IMR-90 (cell line): ENCODE measurements around the gene NOX4. TPM values are rescaled to one million over a fixed set of nuclear protein-coding genes. Genes with fewer than 3 reads are reported as not detected.

ENCODE experiments used
- ATAC-seq: fragments of 200-7000 bp; cut with Tn5 transposase; 2 replicates; pipeline ENCODE4 v1.9.1; 2020; ENCODE audit warnings: low read depth, mild to moderate bottlenecking, moderate library complexity
- BruUV-seq: library from RNA; stranded (reverse); fragments of 400-500 nt; replicated peaks from 2 replicates; lab custom pipeline; 2021; lab: Mats Ljungman, UMichigan
- CTCF ChIA-PET: fragments of 300-600 bp; formaldehyde crosslinking; extraction: SDS; loops from one replicate; lab custom pipeline; 2021; ENCODE audit warnings: antibody characterized with exemption; lab: Yijun Ruan, JAX
- POLR2A ChIA-PET: fragments of 300-600 bp; sonication (Branson Sonifier 250); formaldehyde crosslinking; loops from one replicate; lab custom pipeline; 2022; ENCODE audit warnings: antibody characterized with exemption; ENCODE audit not compliant: unreplicated experiment; lab: Charles Lee
- DNase-seq: peaks from one replicate; pipeline ENCODE4 v3.0.0; 2013
- H2AFZ ChIP-seq: replicated peaks from 2 replicates; pipeline ENCODE3; 2013; ENCODE audit warnings: low read length, mild to moderate bottlenecking; ENCODE audit not compliant: poor library complexity
- H2AK5ac ChIP-seq: 2 replicates; pipeline ENCODE4 v1.6.1; 2013; ENCODE audit warnings: low read depth, low read length, inconsistent platforms
- H2AK9ac ChIP-seq: replicated peaks from 2 replicates; pipeline ENCODE3; 2013; ENCODE audit warnings: mild to moderate bottlenecking, low read depth, low read length, moderate library complexity; ENCODE audit not compliant: poor library complexity
- H2BK120ac ChIP-seq: 2 replicates; pipeline ENCODE4 v1.6.1; 2013; ENCODE audit warnings: low read depth, low read length, inconsistent platforms
- H2BK15ac ChIP-seq: 3 replicates; pipeline ENCODE4 v1.6.1; 2013; ENCODE audit warnings: low read depth, low read length, inconsistent platforms
- H2BK20ac ChIP-seq: 2 replicates; pipeline ENCODE4 v1.6.1; 2013; ENCODE audit warnings: low read depth, mild to moderate bottlenecking, inconsistent platforms, low read length, moderate library complexity
- H2BK5ac ChIP-seq: 2 replicates; pipeline ENCODE4 v1.6.1; 2013; ENCODE audit warnings: mild to moderate bottlenecking, low read depth, low read length, inconsistent platforms; ENCODE audit not compliant: poor library complexity, severe bottlenecking
- H3K14ac ChIP-seq: replicated peaks from 2 replicates; pipeline ENCODE4 v1.6.1; 2013; ENCODE audit warnings: low read depth, low read length, inconsistent platforms
- H3K18ac ChIP-seq: 2 replicates; pipeline ENCODE4 v1.6.1; 2013; ENCODE audit warnings: low read depth, low read length, control low read depth
- H3K23ac ChIP-seq: 2 replicates; pipeline ENCODE4 v1.6.1; 2013; ENCODE audit warnings: low read depth, low read length, inconsistent platforms
- H3K27ac ChIP-seq: 2 replicates; pipeline ENCODE4 v1.5.1; 2013; ENCODE audit warnings: mild to moderate bottlenecking, control low read depth, low read length; ENCODE audit not compliant: insufficient read depth
- H3K27me3 ChIP-seq: 2 replicates; pipeline ENCODE4 v1.6.1; 2013; ENCODE audit warnings: low read length; ENCODE audit not compliant: control insufficient read depth, insufficient read depth
- H3K36me3 ChIP-seq: 2 replicates; pipeline ENCODE4 v1.6.1; 2013; ENCODE audit warnings: low read length, mixed read lengths; ENCODE audit not compliant: control insufficient read depth, insufficient read depth
- H3K4ac ChIP-seq: 2 replicates; pipeline ENCODE4 v1.6.1; 2013; ENCODE audit warnings: low read depth, low read length, inconsistent platforms
- H3K4me1 ChIP-seq: 2 replicates; pipeline ENCODE4 v1.6.1; 2013; ENCODE audit warnings: low read length, mixed read lengths; ENCODE audit not compliant: control insufficient read depth, insufficient read depth
- H3K4me2 ChIP-seq: 2 replicates; pipeline ENCODE4 v1.6.1; 2013; ENCODE audit warnings: low read depth, mild to moderate bottlenecking, control low read depth, low read length, moderate library complexity
- H3K4me3 ChIP-seq: 2 replicates; pipeline ENCODE4 v1.5.1; 2013; ENCODE audit warnings: low read depth, mild to moderate bottlenecking, control low read depth, low read length, moderate library complexity; ENCODE audit not compliant: insufficient read depth
- H3K56ac ChIP-seq: 2 replicates; pipeline ENCODE4 v1.6.1; 2013; ENCODE audit warnings: low read length, inconsistent platforms; ENCODE audit not compliant: insufficient read depth; ENCODE audit errors: extremely low read depth
- H3K79me1 ChIP-seq, 2 experiments: 2 replicates each; pipeline ENCODE4 v1.6.1; 2013; ENCODE audit warnings: low read length in 2 of 2, inconsistent platforms in 1 of 2, low read depth in 1 of 2
- H3K9ac ChIP-seq: 2 replicates; pipeline ENCODE4 v1.6.1; 2013; ENCODE audit warnings: low read depth, low read length, control low read depth
- H3K9me1 ChIP-seq: 2 replicates; pipeline ENCODE4 v1.6.1; 2013; ENCODE audit warnings: low read length, inconsistent platforms; ENCODE audit not compliant: insufficient read depth
- H3K9me3 ChIP-seq: 2 replicates; pipeline ENCODE4 v1.6.1; 2013; ENCODE audit warnings: low read length; ENCODE audit not compliant: control insufficient read depth, insufficient read depth
- H4K20me1 ChIP-seq: 2 replicates; pipeline ENCODE4 v1.6.1; 2013; ENCODE audit warnings: low read length, inconsistent platforms; ENCODE audit not compliant: insufficient read depth
- H4K5ac ChIP-seq: 2 replicates; pipeline ENCODE4 v1.6.1; 2013; ENCODE audit warnings: mild to moderate bottlenecking, low read depth, low read length, control low read depth
- H4K8ac ChIP-seq, 2 experiments: 2 replicates each; pipeline ENCODE4 v1.6.1; 2013; ENCODE audit warnings: low read depth in 2 of 2, low read length in 2 of 2, control low read depth in 1 of 2, inconsistent platforms in 1 of 2
- H4K91ac ChIP-seq: 2 replicates; pipeline ENCODE4 v1.6.1; 2013; ENCODE audit warnings: low read depth, low read length, inconsistent platforms; ENCODE audit not compliant: insufficient read depth
- BHLHE40 ChIP-seq: fragments of 150-350 bp; IDR thresholded peaks from 2 replicates; pipeline ENCODE4 v1.6.1; 2016; ENCODE audit warnings: mild to moderate bottlenecking, low read depth, low read length
- CEBPB ChIP-seq: IDR thresholded peaks from 2 replicates; pipeline ENCODE4 v1.6.1; 2012; ENCODE audit warnings: low read depth, low read length, improper control_type of control experiment
- CHD1 ChIP-seq: IDR thresholded peaks from 2 replicates; pipeline ENCODE4 v1.6.1; 2012; ENCODE audit warnings: low read depth, low read length, improper control_type of control experiment
- CTCF ChIP-seq: conservative IDR thresholded peaks from 2 replicates; pipeline ENCODE4 v1.5.1; 2012; ENCODE audit warnings: mild to moderate bottlenecking, low read depth, low read length, improper control_type of control experiment
- MAFK ChIP-seq: IDR thresholded peaks from 2 replicates; pipeline ENCODE4 v1.6.1; 2012; ENCODE audit warnings: low read depth, low read length, improper control_type of control experiment
- MAZ ChIP-seq: IDR thresholded peaks from 2 replicates; pipeline ENCODE4 v1.6.1; 2012; ENCODE audit warnings: low read depth, mild to moderate bottlenecking, low read length, improper control_type of control experiment, moderate library complexity, borderline replicate concordance
- NFE2L2 ChIP-seq: fragments of 150-350 bp; IDR thresholded peaks from 2 replicates; pipeline ENCODE4 v1.6.1; 2016; ENCODE audit warnings: low read depth, mild to moderate bottlenecking, low read length
- POLR2A ChIP-seq: IDR thresholded peaks from 2 replicates; pipeline ENCODE4 v1.6.1; 2012; ENCODE audit warnings: mild to moderate bottlenecking, low read depth, low read length
- RAD21 ChIP-seq: IDR thresholded peaks from 2 replicates; pipeline ENCODE4 v1.6.1; 2012; ENCODE audit warnings: low read length, improper control_type of control experiment
- RCOR1 ChIP-seq: IDR thresholded peaks from 2 replicates; pipeline ENCODE4 v1.6.1; 2012; ENCODE audit warnings: mild to moderate bottlenecking, low read length, improper control_type of control experiment; ENCODE audit not compliant: insufficient replicate concordance
- RFX5 ChIP-seq: IDR thresholded peaks from 2 replicates; pipeline ENCODE4 v1.8.0; 2012; ENCODE audit warnings: low read depth, mild to moderate bottlenecking, low read length, moderate library complexity
- SMC3 ChIP-seq: fragments of 150-350 bp; IDR thresholded peaks from 2 replicates; pipeline ENCODE4 v1.6.1; 2016; ENCODE audit warnings: low read depth, mild to moderate bottlenecking, antibody characterized with exemption, low read length, moderate library complexity
- USF2 ChIP-seq: fragments of 150-350 bp; IDR thresholded peaks from 2 replicates; pipeline ENCODE4 v1.6.1; 2017; ENCODE audit warnings: mild to moderate bottlenecking, antibody characterized with exemption, low read length, low read depth
- WGBS, 2 experiments: methylation state at CpG; one replicate each; pipeline versions ENCODE4 v1.1.5 to v1.1.7; 2013; ENCODE audit warnings: missing lambda C conversion rate in 2 of 2; ENCODE audit not compliant: insufficient read length in 1 of 2; ENCODE audit errors: extremely low coverage in 2 of 2; 5-methylcytosine and 5-hydroxymethylcytosine counted together
- dilution Hi-C: fragments of 300-500 bp; cut with HindIII; formaldehyde crosslinking; loops from one replicate; pipeline ENCODE4 v1.14.3; 2018; ENCODE audit warnings: low sequenced_read_pairs; ENCODE audit not compliant: unreplicated experiment
- in situ Hi-C: fragments of 300-500 bp; cut with MboI; formaldehyde crosslinking; loops from 3 replicates; pipeline ENCODE4 v1.14.3; 2019; ENCODE audit warnings: low sequenced_read_pairs, inconsistent platforms, mixed read lengths
- intact Hi-C: fragments of 100-400 bp; cut with micrococcal nuclease; formaldehyde crosslinking; loops from 2 replicates; pipeline ENCODE4 v1.10.0; 2022
- polyA plus RNA-seq, 3 experiments: library from polyadenylated mRNA; depleted of rRNA; stranded (reverse); fragments of >200 nt; gene quantifications; 2 replicates each; pipeline ENCODE4 v1.2.3, GENCODE V29; 2012; ENCODE audit warnings: low replicate concordance in 1 of 3
- total RNA-seq: library from RNA; depleted of rRNA; stranded (reverse); fragments of >200 nt; gene quantifications from 2 replicates; pipeline ENCODE4 v1.2.3, GENCODE V29; 2012

NOX4 gene
- total and polyA plus RNA-seq, 2 of the 4 experiments (the other 2 are of a cell fraction) = 4.7 to 11.7 TPM

GRCh38 chr11:89521294-89521693 is 30.1 kb upstream of the NOX4 start:
- TF ChIP-seq USF2 (no peak), BHLHE40 (no peak), CEBPB (no peak), MAFK (no peak), RFX5 (no peak), CHD1 (no peak), RCOR1 (no peak), POLR2A (no peak), CTCF (no peak), MAZ (no peak), RAD21 (no peak), NFE2L2 (no peak), SMC3 (no peak)
- CTCF ChIA-PET = no interaction called here

More at GRCh38 chr11:89521294-89521693, 30.1 kb upstream of the NOX4 start:
- H2BK120ac ChIP-seq = no peak overlapping the region
- dilution Hi-C loops = no loop called here
- H3K79me1 ChIP-seq = no peaks in the 10 kb centered on the region
- H3K9me1 ChIP-seq = no peaks in the 10 kb centered on the region
- BruUV-seq = no TSS peak
- H2BK15ac ChIP-seq = no peak overlapping the region
- H3K4ac ChIP-seq = no peak overlapping the region
- no peak overlapping the region for H3K18ac ChIP-seq
- no peak overlapping the region for H4K91ac ChIP-seq
- no peak overlapping the region for H3K4me2 ChIP-seq
- no peak overlapping the region for H2BK20ac ChIP-seq
- intact Hi-C loops = no loop called here
- no CpG with 5 or more reads among the region's 2 CpGs for WGBS, 2 experiments
- POLR2A ChIA-PET = no interaction called here
- no peak overlapping the region for H2BK5ac ChIP-seq
- H3K23ac ChIP-seq = no peak overlapping the region
- peak; percentile 23 for DNase-seq
- no peak overlapping the region for H3K9ac ChIP-seq
- no peaks in the 10 kb centered on the region for H3K9me3 ChIP-seq
- no peak overlapping the region for H2AK5ac ChIP-seq
- ATAC-seq = no peak
- H3K4me3 ChIP-seq = no peak overlapping the region
- H2AK9ac ChIP-seq = no peak overlapping the region
- no peak overlapping the region for H3K27ac ChIP-seq
- H3K4me1 ChIP-seq = no peaks in the 10 kb centered on the region
- no peaks in the 10 kb centered on the region for H3K36me3 ChIP-seq
- no peak overlapping the region for H2AFZ ChIP-seq
- no peak overlapping the region for H3K14ac ChIP-seq
- H4K5ac ChIP-seq = no peak overlapping the region
- no peaks in the 10 kb centered on the region for H3K27me3 ChIP-seq
- in situ Hi-C loops = no loop called here
- H3K56ac ChIP-seq = no peak overlapping the region
- H4K8ac ChIP-seq = no peak overlapping the region
- no peaks in the 10 kb centered on the region for H4K20me1 ChIP-seq
